ENCODE measurements around the gene ZNF480. TPM values are rescaled to one million over a fixed set of nuclear protein-coding genes. Genes with fewer than 3 reads are reported as not detected.

ZNF480 gene
- total and polyA plus RNA-seq, 2 of the 8 experiments (the other 6 are each of a cell fraction or from before 2014, with no cell fraction given): 3.4 to 32.9 TPM

DNA sequence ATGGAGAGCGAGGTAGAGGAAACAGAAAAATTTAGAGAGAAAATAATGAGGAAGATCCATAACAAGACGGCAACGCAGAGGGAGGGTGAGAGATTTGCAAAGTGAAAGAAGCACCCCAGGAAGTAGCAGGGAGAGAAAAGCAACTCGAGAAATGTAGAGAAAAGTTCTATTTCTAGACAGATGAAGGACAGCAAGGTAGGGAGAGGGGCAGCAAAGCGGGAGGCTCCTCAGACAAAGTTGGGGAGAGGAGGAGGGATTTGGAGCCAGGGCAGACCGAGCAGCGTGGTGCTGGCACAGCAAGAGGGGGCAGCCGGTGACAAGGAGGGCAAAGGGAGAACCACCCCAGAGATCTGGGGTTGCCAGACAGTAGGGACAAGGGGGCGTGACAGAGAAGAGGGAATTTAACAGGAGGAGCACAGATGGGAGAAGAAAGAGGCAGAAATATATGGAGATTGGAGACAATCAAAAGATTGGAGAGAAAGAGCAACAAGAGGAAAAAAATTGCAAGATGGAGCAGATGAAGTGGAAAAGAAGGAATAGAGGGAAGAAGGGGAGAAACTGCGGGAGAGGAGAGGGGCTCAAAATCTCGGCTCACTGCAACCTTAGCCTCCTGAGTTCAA, 26.6 kb upstream of the ZNF480 start:
- H2AFZ ChIP-seq (ENCODE audit: low read length): no peak overlapping the region
- no peak overlapping the region for H2BK12ac ChIP-seq (ENCODE audit: low read depth, low read length)
- H3K56ac ChIP-seq (replicated peaks; ENCODE audit: insufficient read length, low read depth, low read length): peak overlapping the region; percentile 89
- ChIA-PET CTCF (ENCODE audit: partially characterized antibody) (no interaction called here), POLR2A (ENCODE audit: partially characterized antibody) (no interaction called here)
- peak overlapping the region; percentile 98 for H2BK5ac ChIP-seq (ENCODE audit: low read depth, low read length)
- no peak overlapping the region for H2BK20ac ChIP-seq (ENCODE audit: low read length)
- peak overlapping the region; percentile 87 for H3K18ac ChIP-seq (ENCODE audit: extremely low read depth, low read length)
- H3K9ac ChIP-seq (replicated peaks in 1 of 4; ENCODE audit: extremely low read depth in 1 of 4, low read depth in 3 of 4, low read length in 3 of 4): peak overlapping the region; percentile 96 to 100 (median 98)
- no peaks in the 10 kb centered on the region; a peak in 3 of 7 replicates for H3K4me1 ChIP-seq (replicated peaks in 1 of 4; ENCODE audit: control insufficient read depth in 3 of 4, insufficient read depth in 4 of 4, low read length in 3 of 4)
- H3K79me1 ChIP-seq (ENCODE audit: low read depth, low read length): peaks cover 16% of the 10 kb centered on the region
- H3K4me2 ChIP-seq (ENCODE audit: insufficient read depth in 1 of 2, low read depth in 2 of 2, low read length in 2 of 2): peak overlapping the region; percentile 81 to 99
- H3K14ac ChIP-seq (ENCODE audit: insufficient read length): no peak overlapping the region
- no peaks in the 10 kb centered on the region for H3K9me3 ChIP-seq (ENCODE audit: insufficient read depth in 2 of 2, low read depth in 1 of 2, low read length in 1 of 2)
- peak overlapping the region; percentile 20; the same call in 1 of the 2 replicates for H2AK5ac ChIP-seq (ENCODE audit: low read depth, low read length)
- no peak overlapping the region for H2BK120ac ChIP-seq (replicated peaks; ENCODE audit: low read depth, low read length)
- 30% methylated on average over 11 of the region's 11 CpGs; no CpG with 5 or more reads in 1 of the 2 experiments for WGBS, 2 experiments (ENCODE audit: extremely low coverage in 1 of 2, insufficient coverage in 1 of 2, insufficient read length in 1 of 2, insufficient replicate concordance in 2 of 2, low coverage in 1 of 2, low lambda C conversion rate in 2 of 2, missing lambda C conversion rate in 1 of 2)
- H3K23ac ChIP-seq (ENCODE audit: insufficient read length): no peak overlapping the region
- H3K23me2 ChIP-seq (ENCODE audit: low read depth, low read length): peaks cover 5% of the 10 kb centered on the region
- H3K27ac ChIP-seq (ENCODE audit: low read depth, low read length): peak overlapping the region; percentile 93; the same call in 1 of the 2 replicates
- H3K79me2 ChIP-seq (ENCODE audit: control insufficient read depth in 1 of 2, insufficient read depth in 2 of 2, low read length in 2 of 2): peaks cover 27 to 58% of the 10 kb centered on the region in 2 experiments
- peak in 1 of 2 experiments; percentile 47 for DNase-seq (ENCODE audit: low read depth in 1 of 2, low spot score in 2 of 2)
- no peak for FAIRE-seq
- H3K4me3 ChIP-seq (ENCODE audit: extremely low read depth in 1 of 4, insufficient read depth in 2 of 4, low read depth in 3 of 4, low read length in 4 of 4): peak overlapping the region; percentile 89 to 100 (median 98)
- peaks cover 2 to 11% of the 10 kb centered on the region in 2 experiments for H4K20me1 ChIP-seq (replicated peaks in 1 of 2; ENCODE audit: control insufficient read depth in 1 of 2, insufficient read depth in 2 of 2, low read length in 2 of 2)
- TF ChIP-seq EP300 (IDR thresholded peaks at IDR 0.05; ENCODE audit: borderline replicate concordance in 1 of 2, low read depth in 2 of 2, low read length in 2 of 2) (no peak), NRF1 (IDR thresholded peaks at IDR 0.05; ENCODE audit: low read depth, low read length) (no peak), SIX5 (IDR thresholded peaks at IDR 0.05; ENCODE audit: low read depth, low read length) (no peak), RFX5 (IDR thresholded peaks at IDR 0.05; ENCODE audit: borderline replicate concordance, low read depth, low read length) (no peak), BACH1 (IDR thresholded peaks at IDR 0.05; ENCODE audit: low read length) (no peak), SAP30 (IDR thresholded peaks at IDR 0.05; ENCODE audit: insufficient read depth, insufficient replicate concordance, low read length) (peak; percentile 34)
- H3K27me3 ChIP-seq (replicated peaks in 1 of 4; ENCODE audit: control insufficient read depth in 3 of 4, extremely low read depth in 1 of 4, insufficient read depth in 3 of 4, low read length in 3 of 4): no peaks in the 10 kb centered on the region
- no peak overlapping the region for H2BK15ac ChIP-seq (ENCODE audit: low read length)
- peak overlapping the region; percentile 87 for H3K4ac ChIP-seq (replicated peaks; ENCODE audit: insufficient read length, low read depth, low read length)
- H3K36me3 ChIP-seq (ENCODE audit: control insufficient read depth in 2 of 4, insufficient read depth in 4 of 4, low read length in 3 of 4): peaks cover 0 to 27% (median 5%) of the 10 kb centered on the region in 4 experiments; a peak in 5 of 8 replicates
- H4K8ac ChIP-seq (ENCODE audit: extremely low read depth, insufficient read depth, low read length): no peak overlapping the region
- no peak overlapping the region for H4K91ac ChIP-seq (replicated peaks; ENCODE audit: insufficient read length, low read length)
- no peak overlapping the region for H4K5ac ChIP-seq (ENCODE audit: insufficient read length, low read depth, low read length)

Data from H1 (cell line).